DMS153 treated with DMSO at 0.1 percent for 48 hours (cell line): ENCODE results near the gene ATP4A.

Source experiments
- DNase-seq: peaks from one replicate; lab custom pipeline; 2025; ENCODE audit not compliant: unreplicated experiment; lab: John Stamatoyannopoulos, UW

Gene ATP4A

GRCh38 chr19:35549879-35550523, 13.5 kb downstream of the ATP4A start:
- no peak for DNase-seq

DNA sequence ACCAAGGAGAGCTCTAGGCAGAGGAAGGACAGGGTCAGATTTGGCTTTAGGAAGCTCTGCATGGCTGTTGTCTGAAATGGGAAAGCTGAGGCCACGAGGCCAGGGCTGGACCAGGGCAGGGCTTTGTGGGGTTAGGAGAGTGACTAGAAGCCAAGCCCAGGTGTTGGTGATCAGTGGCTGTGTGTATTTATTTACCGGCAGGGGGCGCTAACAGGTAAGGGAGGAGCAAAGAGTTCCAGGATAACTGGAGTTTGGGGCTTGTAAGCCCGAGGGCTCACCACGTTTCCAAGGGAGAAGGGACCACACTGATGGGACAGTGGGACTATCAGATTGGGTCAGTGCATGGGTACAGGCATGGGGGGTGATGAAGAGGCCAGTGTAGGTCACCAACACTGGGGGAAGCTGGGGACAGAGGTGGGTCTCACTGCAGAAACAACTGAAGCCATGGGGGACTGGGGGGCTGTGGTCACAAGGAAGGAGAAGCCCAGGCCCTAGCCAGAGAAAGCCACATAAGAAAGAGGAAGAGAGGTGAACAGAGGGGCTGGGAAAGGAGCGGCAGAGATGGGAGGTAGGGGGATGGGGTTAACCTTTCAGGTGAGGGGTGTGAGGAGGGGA, 14.2 kb downstream of the ATP4A start:
- peak; percentile 55 for DNase-seq

GRCh38 chr19:35546532-35546931, 16.9 kb downstream of the ATP4A start:
- DNase-seq = no peak

GRCh38 chr19:35545855-35546381, 17.5 kb downstream of the ATP4A start:
- no peak for DNase-seq

DNA sequence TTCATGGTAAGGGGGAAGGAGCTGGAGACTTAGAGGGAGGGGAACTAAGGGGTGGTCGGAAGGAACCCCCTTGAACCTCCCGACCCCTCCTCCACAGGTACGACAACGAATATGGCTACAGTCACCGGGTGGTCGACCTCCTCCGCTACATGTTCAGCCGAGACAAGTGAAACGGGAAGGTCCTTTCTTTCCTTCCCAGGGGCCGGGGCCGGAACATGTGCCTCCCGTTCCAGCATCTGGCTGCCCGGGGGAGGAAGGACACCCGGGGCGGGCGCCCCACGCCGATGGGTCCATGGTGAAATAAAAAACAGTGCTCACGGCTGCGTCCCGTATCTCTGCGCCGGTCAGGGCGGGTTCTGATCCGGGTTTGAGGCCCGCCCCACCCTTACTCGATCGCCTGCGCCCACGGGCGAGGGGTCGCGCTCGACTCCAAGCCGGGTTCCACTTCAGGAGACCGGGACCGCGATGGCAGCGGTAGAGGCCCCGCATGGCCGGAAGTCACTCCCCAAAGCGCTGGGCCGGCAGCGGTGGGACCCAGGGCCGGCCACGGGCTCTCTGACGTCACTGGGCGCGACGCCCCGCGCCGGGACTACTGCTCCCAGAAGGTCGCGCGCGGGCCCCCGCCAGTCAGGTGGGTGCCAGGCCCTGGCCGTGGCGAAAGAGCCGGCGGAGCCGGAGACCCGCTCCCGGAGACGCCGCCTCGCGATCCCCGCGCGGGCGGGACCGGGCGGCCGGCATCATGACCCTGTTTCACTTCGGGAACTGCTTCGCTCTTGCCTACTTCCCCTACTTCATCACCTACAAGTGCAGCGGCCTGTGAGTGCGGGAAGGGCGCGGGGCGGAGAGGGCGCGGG, 18.2 kb downstream of the ATP4A start, which contains the start of gene TMEM147:
Gene TMEM147 (plus strand): TSS at position 626 of the 854 bp plus-strand sequence. CDS start 114 bp downstream, at position 740.
- DNase-seq = peak; percentile 84

DNA sequence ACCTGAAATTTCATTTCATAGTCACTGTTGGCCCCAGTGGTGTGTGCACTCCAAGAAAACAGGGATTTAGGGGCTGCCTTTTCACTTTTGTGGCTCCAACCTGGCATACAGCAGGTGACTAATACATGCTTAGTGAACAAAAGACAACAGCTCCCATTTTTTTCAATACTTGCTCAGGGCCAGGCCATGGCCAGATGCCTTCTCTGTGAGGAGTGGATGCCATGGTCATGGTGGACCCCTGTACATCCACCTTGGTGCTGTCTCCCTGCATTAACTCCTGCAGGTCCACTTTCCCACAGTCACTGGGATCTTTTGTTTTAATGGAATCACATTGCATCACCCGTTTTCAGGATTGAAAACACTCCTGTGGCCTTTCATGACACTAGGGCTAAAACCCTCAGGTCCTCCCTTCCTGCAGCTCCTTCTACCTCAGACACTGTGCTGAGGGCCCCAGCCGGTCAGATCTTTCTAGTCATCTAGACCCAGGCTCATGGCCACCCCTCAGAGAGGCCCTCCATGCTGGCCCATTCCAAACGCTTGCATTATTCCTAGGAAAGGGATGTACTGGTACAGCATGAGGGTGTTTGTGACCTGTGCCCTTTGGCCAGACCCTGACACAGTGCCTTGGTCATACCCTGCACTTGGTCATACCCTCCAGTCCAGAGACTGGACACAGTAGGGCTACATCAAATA, 19.2 kb downstream of the ATP4A start:
- DNase-seq = no peak

GRCh38 chr19:35543280-35544109, 20.0 kb downstream of the ATP4A start:
- DNase-seq = no peak

- no peak for DNase-seq
These were observed 21.2 kb downstream of the ATP4A start for GRCh38 chr19:35542209-35542608.

DNA sequence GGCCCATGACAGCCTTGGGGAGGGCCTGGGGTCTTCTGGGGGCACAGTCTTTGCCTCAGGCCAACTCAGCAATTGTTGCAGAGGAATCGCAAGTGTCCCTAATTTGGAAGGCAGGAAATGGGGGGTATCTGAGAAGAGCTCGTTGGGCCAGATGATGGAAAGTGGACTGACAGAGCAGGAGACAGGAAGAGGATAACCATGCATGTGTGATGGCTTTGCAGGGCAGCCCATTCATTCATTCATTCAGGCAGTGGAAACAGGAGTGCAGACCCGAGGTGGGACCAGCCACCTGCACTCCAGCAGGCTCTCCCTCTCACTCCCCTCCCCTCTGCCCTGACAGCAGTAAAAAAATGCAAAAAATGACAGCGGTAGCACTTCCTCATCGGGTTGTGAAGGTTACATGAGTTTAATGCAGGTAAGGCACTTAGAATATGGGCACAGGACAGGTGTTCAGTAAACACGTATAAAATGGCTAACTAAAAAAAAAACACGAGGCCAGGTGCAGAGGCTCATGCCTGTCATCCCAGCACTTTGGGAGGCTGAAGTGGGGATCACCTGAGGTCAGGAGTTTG, 23.0 kb downstream of the ATP4A start:
- no peak for DNase-seq

GRCh38 chr19:35539850-35540249, 23.6 kb downstream of the ATP4A start:
- DNase-seq = no peak

GRCh38 chr19:35539314-35539713, 24.1 kb downstream of the ATP4A start:
- no peak for DNase-seq

- DNase-seq = no peak
These were observed 28.5 kb downstream of the ATP4A start for GRCh38 chr19:35534803-35535480.

DNA sequence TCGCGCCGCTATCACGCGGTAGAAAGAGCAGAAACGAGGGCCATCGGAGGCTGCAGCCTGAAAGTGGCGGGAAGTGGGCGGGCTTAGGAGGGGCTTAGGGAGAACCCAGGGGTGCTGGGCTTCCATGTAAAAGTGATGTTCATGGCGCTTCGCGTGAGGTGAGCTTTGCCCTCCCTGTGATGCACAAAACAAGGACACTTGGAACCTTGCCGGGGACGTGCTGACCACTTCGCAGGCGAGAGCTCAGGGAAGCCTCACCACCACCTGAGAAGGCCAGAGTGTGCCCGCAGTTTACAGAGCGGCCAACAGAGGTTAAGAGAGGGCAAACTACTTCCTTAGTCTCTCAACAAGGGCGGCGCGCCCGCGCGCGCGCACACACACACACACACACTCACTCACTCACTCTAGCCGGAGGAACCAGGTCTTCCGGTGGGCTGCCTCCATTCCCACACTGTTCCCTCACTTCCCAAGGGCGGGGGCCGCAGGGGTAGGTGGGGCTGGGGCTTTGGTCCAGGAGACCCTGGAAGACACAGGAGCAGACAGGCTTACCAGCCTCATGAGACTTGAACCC, 29.6 kb downstream of the ATP4A start:
- no peak for DNase-seq

GRCh38 chr19:35533201-35533821, 30.1 kb downstream of the ATP4A start, which contains the start of gene GAPDHS:
Gene GAPDHS (plus strand): TSS chr19:35533456. CDS start chr19:35533528, 72 bp downstream.
- no peak for DNase-seq

DNA sequence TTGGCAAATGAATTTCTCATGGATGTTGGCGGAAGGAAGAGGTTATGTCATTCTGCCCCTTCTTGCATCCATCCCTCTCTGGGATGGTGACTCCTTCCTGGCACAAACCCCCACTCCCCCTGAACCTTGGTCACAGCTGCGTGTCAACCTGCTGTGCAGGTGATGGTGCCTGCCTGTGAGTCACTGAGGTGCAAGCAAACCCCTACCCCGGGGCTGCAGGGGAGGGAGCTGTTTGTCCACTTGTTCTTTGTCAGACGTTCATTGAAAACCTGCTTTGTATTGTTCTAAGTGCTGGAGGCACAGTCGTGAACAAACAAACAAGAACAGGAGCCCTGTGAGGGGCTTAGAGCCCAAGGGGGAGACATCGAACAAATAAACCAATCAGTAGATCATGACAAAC, 32.2 kb downstream of the ATP4A start:
- no peak for DNase-seq

DNA sequence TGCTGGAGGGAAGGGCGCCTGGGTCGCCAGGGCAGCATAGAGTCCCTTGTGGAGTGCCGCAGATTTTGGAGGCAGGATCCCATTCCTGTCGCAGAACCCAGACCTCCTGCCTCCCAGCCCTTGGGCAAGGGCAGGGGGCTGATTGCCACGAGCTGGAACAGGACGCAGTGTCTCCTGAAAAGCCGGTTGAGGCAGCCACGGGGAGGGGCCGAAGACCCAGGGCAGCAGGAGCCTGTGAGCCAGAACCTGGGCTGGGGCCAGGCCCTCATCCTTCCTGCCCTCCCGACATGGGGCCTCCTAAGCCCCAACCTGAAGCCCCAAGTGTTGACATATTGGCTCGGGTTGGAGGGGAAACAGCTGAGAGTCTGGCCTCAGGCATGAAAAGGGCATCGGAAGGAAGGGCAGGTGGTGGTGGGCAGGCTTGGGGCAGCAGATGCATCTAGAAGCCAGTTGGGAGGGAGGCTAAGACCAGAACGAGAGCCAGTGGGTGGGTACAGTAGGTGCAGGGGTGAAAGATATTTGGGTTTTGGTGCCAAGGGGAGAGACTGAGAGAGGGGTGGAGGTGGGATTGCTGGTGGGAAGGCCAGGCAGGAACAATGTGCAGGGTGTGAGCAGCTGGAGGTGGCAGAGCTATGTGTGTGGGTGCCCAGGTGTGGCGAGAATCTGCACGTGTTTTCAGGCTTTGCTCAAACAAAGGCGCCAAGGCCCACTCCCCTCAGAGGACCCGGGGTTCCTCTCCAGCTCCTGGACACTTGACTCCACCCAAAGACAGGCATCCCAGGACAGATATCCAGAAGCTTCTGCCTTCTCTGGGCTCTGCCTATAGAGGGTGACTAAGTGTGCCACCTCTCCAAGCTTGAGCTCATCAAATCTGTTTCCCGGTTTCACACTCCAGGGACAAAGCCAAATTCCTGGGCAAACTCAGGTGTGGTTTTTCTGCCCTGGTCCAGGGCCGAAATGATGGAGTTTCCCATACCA, 33.9 kb downstream of the ATP4A start:
- no peak for DNase-seq
